Cardiac muscle cell (in vitro differentiated cells and primary cell): Measurements from ENCODE around the gene CLPX. TPM values are rescaled to one million over a fixed set of nuclear protein-coding genes. Genes with fewer than 3 reads are reported as not detected.

ENCODE experiments used
- DNase-seq, 2 donors: peaks; one replicate each; pipeline versions ENCODE4 v3.0.0 to v3.0.0-alpha.2; 2010 to 2017; ENCODE audit warnings: low read depth in 1 of 2, low spot score in 1 of 2
- H3K27ac ChIP-seq: fragments of 200-600 bp; sonication (generic); 2 replicates; pipeline ENCODE4 v1.5.1; 2016
- H3K27me3 ChIP-seq: fragments of 200-600 bp; sonication (generic); 2 replicates; pipeline ENCODE4 v1.6.0; 2016; ENCODE audit warnings: control low read depth
- H3K36me3 ChIP-seq: fragments of 200-600 bp; sonication (generic); 2 replicates; pipeline ENCODE4 v1.5.1; 2016; ENCODE audit warnings: control low read depth
- H3K4me1 ChIP-seq: fragments of 200-600 bp; sonication (generic); 2 replicates; pipeline ENCODE4 v1.8.1; 2017; ENCODE audit warnings: low read depth, mild to moderate bottlenecking, mixed run types
- H3K4me3 ChIP-seq: fragments of 200-600 bp; sonication (generic); 2 replicates; pipeline ENCODE4 v1.5.1; 2016; ENCODE audit warnings: mild to moderate bottlenecking
- H3K9me3 ChIP-seq: fragments of 200-600 bp; sonication (generic); 2 replicates; pipeline ENCODE4 v1.5.1; 2017; ENCODE audit warnings: low read depth, mild to moderate bottlenecking, control low read depth
- CTCF ChIP-seq: IDR thresholded peaks from 2 replicates; pipeline ENCODE4 v1.5.1; 2012; ENCODE audit warnings: low read depth, mild to moderate bottlenecking, low read length
- polyA plus RNA-seq: library from polyadenylated mRNA; unstranded; fragments of >200 nt; fragmentation: Nextera tagmentation; extraction: Ambion mirVana; gene quantifications from 2 replicates; pipeline ENCODE4 v1.2.1, GENCODE V29; 2016
- total RNA-seq: library from RNA; depleted of rRNA; stranded (reverse); fragments of >200 nt; gene quantifications from 2 replicates; pipeline ENCODE4 v1.2.3, GENCODE V29; 2016

The CLPX gene
- total and polyA plus RNA-seq, 2 experiments from 2014 or later: 31.2 to 55.2 TPM

GRCh38 chr15:65215496-65215895, 30.4 kb upstream of the CLPX start:
- peaks cover 15% of the 10 kb centered on the region for H3K4me1 ChIP-seq

GRCh38 chr15:65214010-65214409, 28.9 kb upstream of the CLPX start:
- H3K4me3 ChIP-seq: no peak overlapping the region
- H3K9me3 ChIP-seq: no peaks in the 10 kb centered on the region

More at GRCh38 chr15:65215496-65215895, 30.4 kb upstream of the CLPX start:
- Histone ChIP-seq H3K27ac (no peak overlapping the region), H3K27me3 (no peaks in the 10 kb centered on the region), H3K9me3 (no peaks in the 10 kb centered on the region), H3K4me3 (no peak overlapping the region), H3K36me3 (no peaks in the 10 kb centered on the region)
- TF ChIP-seq CTCF: no peak
- DNase-seq: no peak

GRCh38 chr15:65213241-65213640, 28.1 kb upstream of the CLPX start:
- no peak for DNase-seq
- TF ChIP-seq CTCF: no peak
- H3K27ac ChIP-seq: no peak overlapping the region
- H3K36me3 ChIP-seq: no peaks in the 10 kb centered on the region
- H3K9me3 ChIP-seq: no peaks in the 10 kb centered on the region
- H3K27me3 ChIP-seq: no peaks in the 10 kb centered on the region
- no peak overlapping the region for H3K4me3 ChIP-seq
- peaks cover 23% of the 10 kb centered on the region for H3K4me1 ChIP-seq

More at GRCh38 chr15:65214010-65214409, 28.9 kb upstream of the CLPX start:
- no peak for DNase-seq
- Histone ChIP-seq H3K27ac (no peak overlapping the region), H3K4me1 (peaks cover 23% of the 10 kb centered on the region), H3K36me3 (no peaks in the 10 kb centered on the region), H3K27me3 (no peaks in the 10 kb centered on the region)
- TF ChIP-seq CTCF: no peak

- Histone ChIP-seq H3K4me3 (no peak overlapping the region), H3K9me3 (no peaks in the 10 kb centered on the region), H3K36me3 (no peaks in the 10 kb centered on the region), H3K4me1 (peaks cover 23% of the 10 kb centered on the region), H3K27ac (no peak overlapping the region), H3K27me3 (no peaks in the 10 kb centered on the region)
- DNase-seq: peak in 1 of 2 donors; percentile 36
- TF ChIP-seq CTCF: peak; percentile 45
These were observed 27.0 kb upstream of the CLPX start for GRCh38 chr15:65212097-65212496.

GRCh38 chr15:65211482-65211982, 26.4 kb upstream of the CLPX start:
- H3K36me3 ChIP-seq: no peaks in the 10 kb centered on the region
- no peaks in the 10 kb centered on the region for H3K9me3 ChIP-seq
- peak; percentile 53 to 71 for DNase-seq
- no peaks in the 10 kb centered on the region for H3K27me3 ChIP-seq
- H3K4me1 ChIP-seq: peaks cover 23% of the 10 kb centered on the region
- TF ChIP-seq CTCF: no peak
- no peak overlapping the region for H3K4me3 ChIP-seq
- no peak overlapping the region for H3K27ac ChIP-seq
